SW480 (cell line): ENCODE results near the gene ZDHHC22.
A peak's percentile ranks its signal among the peaks of the same experiment; 100 is the strongest.

Experiments
- DNase-seq: peaks from one replicate; pipeline ENCODE4 v3.0.0-alpha.2; 2016; ENCODE audit warnings: low spot score

Gene ZDHHC22

DNA sequence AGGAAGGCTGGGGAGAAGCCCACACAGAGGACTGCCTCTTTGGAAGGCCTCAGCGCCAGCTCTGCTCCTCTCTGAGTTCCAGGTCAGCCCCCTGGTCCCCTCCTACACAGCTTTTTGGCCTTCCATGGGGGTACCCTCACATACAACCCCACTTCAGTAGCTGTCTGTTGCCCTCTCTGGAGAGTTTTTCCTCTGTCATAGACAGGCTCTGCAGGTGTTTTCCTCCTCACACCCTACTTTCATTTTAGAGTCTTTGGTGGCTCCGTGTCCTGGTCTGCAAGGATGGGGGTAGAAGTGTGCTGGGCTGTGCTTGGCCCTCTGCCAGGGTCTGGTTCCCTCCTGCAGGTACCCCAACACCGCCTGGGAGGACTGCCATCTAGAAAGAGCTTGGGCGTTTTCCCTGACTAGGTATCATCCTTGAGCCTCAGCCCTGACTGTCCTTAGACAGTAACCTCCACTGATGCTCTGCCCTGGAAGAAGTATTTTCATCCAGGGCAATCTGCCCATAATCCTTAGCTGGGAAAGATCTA lies 15.1 kb downstream of the ZDHHC22 start:
- no peak for DNase-seq

DNA sequence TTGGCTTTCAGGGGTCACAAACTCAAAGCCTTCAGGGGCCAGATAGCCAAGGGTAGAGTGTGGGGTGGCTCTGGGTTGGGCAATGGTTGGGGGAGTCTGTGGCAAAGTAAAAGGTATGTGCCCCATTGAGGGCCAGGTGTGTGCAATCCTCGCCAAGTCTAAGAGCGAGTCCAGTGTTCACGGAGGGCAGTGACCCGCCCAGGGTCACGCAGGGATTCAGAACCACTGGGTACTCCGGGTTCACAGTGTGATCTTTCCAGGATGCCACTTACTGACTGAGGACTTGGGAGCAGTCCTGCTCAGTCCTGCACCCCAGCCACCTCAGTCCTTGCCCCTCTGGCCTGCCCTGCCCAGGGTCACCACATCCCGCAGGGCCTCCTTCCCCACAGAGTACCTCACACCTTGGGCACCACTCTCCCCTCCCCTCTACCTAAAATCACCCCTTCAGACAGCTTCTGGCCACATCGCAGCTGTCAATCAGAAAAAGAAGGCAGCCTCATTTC lies 15.7 kb downstream of the ZDHHC22 start:
- DNase-seq: no peak

DNA sequence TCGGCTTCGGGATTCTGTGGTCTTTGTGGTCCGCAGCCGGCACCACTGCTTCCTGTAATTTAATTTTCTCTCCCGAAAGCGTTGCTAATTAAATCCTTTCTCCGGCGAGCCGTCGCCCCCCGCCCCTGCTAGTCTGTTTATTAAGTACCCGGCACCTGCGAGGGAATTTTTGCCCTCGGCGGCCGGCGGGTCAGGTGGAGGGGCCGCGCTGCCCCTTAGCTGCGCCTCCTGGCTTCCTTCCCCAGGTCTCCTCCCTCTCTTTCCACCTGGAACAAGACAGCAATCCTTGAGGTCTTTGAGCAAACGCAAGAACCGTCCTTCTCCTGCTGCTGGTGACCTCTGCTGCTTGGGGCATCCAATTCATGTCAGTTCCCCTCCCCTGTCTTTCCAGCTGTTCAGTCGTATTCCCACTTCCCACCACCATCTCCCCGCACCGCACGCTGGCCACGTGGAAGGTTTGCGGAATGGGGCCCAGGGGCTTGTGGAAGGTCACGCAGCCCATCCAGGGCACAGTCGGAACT lies 16.2 kb downstream of the ZDHHC22 start:
- no peak for DNase-seq

DNA sequence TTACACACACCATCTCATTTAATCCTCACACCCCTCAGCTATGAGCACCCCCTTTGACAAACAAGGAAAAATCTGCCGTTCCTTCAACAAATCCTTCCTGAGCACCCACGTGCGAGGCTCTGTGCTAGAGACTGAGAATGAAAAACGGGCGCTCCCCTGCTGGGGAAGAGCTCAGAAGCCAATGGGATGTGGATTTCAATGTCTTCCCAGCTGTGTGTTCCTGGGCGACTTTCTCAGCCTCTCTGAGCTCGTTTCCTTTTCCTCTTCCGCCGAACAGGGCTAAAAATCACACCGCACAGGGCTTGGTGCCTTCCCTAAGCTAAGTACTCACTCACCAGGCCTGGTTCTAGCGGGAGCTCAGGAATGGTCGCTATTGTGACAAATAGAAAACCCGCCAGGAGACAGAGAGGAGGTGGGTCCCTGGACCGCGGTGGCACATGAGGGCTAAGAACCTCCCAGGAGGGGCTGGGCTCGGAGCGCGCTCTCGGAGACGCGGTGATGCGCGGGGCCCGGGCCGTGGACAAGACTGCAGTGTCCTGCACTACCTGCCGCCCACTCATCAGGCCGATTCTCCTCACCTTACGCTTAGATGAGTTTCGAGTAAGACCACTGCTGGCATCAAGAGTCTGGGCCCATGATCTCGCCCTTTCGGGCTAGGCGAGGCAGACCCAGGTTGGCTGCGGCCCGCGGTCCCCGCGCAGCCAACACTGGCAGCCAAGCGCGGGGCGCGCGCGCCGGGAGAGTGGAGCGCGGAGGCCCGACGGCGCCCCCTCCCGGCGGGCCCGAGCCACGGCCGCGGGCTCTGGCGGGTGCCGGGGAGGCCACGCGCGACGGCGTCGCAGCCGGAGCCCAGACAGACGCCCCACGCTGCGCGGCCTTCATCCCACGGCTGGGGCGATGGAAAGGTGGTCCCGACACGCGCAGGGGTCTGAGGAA lies 17.0 kb downstream of the ZDHHC22 start:
- DNase-seq: no peak

DNA sequence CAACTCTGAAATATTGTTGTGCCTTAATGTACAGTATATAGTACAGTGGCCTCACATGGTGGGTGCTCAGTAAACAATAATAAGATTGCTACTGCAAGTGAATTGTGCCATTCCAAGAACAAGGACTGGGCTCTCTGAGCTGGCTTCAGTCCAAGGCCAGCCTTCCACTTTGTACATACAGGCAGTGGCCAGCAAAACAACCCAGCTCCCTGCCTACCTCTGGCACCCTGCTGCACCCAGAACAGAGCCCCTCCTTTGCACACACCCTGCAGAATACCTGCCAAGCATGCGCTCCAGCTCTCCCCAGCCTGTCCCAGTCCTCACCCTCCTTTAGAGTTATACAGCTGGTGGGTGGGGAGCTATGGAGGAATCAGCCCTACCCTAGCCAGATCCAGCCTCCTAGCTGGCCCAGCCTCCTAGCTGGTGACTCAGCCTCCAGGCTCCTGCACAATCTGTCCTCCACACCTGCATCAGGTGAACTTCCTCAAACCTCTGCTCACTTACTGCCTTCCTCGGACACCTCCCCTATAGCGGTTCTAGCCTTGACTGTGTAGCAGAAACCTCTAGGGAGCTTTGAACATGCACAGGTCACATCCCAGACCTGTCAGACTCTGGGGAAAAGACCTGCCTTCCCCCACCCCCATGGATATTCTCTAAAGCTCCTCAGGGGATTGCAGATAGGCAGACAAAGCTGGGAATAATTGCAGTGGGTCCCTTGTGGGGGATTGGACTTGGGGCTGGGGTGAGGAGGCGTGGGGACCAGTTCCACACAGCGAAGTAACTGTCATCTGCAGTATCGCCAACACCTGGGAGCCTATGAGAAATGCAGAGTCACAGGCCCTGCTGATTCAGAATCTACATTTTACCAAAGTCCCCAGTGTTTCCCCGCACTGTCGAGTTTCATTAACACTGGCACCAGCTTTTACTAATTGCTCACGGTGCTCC lies 17.9 kb downstream of the ZDHHC22 start:
- DNase-seq: peak; percentile 94

DNA sequence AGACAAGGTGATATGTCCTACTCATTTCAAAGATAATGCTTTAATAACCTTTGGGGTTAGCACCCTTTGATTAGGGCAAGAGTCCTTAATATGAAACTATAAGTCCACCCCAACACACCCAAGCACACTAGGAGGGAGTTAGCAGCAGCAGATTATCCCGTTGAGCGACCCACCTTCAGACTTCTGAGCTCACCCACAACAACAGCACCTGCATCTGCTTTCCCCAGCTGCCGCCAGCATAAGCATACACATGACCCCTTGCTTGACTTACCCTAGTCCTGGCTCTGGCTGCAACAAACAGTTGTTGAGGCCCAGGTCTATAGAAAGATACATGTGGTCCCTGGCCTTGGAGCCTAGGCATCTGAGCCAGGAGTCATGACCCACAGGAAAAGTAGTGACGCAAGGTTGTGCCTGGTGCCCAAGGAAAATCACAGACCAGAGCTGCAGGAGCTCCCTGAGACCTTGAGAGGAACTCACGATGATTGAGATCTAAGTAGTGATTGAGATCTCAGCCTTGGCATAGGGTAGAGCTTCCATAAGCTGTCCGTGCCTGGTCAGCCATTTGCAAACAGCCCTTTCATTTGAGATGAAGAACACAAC lies 19.0 kb downstream of the ZDHHC22 start:
- no peak for DNase-seq

DNA sequence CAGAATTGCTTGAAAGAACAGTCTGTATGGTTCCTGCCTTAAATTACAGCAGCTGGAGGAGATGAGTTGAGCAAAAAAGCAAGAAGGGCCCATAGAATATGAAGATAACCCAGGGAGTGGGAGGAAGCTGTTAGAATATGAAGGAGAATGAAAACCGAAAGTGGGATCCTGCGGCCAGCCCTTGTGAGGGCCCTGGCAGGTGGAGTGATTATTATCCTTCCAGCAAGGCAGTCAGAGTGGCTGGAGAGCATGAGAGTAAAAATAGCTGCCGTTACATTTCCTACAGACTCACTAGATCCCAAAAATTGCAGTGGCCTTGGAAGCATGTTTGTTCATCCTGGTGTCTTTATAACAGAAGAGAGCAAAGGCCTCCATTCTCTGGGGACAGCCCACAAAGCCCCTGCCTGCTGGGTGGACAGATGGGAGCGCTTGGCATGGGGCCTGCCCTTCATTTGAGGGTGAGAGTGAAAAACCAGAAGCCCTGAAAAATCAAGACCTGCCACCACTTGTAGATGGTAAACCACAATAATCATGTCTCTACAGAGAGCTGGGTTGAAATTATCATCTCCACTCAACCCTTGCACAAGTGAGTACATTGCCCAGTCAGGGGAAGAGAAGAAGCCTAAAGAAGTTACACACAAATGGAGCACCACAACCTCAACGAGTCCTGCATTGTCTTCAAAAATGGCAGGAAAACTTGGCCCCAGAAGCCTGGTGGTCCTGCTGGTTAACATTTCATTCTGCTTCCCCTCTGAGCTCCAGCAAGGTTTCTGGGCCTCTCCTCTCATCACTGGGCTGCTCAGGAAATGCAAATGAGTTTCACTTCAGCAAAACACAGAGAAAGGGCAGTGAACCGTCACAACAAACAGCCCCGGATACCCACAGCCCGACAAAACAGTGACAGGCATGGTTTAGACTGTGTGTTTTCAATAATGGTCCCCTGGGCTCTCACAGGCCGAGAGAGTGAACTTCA lies 20.5 kb downstream of the ZDHHC22 start:
- DNase-seq: no peak

DNA sequence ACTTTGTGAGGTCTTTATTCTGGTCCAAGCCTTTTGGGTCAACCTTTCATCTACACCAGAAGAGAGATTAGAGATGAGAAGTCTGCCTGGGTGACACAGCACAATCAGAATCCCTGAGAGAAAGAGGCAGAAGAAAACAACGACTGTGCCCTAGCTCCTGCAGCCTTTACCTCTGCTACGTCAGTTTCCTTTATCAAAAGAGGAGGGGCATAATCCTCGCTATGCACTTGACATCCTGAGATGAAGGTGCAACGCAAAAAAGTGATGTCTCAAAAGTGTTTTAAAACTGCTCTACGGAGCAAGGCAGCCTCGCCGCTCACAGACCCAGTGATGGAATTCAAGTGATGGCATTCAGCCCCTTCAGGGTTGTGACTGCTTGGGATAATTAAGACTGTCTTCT lies 21.7 kb downstream of the ZDHHC22 start:
- DNase-seq: no peak

DNA sequence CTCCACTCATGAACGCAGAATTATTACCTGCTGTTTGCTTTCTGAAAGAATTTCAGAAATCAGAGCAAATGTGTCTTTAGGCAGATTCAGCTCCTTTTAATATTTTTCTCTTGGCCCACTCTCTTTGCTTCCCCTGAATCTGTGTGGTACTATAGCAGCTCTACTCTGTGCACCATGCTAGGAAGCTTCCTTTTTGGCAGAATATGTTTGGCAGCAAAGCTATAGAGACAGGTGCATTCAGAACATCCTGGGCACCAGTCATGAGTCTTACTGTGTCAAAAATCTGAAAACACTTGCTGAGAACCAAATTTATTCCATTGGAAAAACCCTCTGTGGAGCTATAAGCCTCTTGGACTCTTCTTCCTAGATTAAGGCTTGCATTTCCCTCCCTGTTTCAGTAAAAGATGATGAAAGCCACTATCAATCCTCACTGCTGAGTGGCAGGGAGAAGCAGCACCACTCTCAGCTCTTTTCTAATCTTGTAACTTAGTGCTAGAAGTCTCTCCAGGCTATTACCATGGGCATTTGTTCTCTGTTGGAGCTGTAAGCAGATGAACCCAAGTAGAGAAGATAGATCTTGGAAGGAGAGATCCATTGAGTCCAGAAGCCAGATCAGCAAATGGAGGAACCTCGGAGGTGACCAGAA lies 25.3 kb downstream of the ZDHHC22 start:
- DNase-seq: no peak

DNA sequence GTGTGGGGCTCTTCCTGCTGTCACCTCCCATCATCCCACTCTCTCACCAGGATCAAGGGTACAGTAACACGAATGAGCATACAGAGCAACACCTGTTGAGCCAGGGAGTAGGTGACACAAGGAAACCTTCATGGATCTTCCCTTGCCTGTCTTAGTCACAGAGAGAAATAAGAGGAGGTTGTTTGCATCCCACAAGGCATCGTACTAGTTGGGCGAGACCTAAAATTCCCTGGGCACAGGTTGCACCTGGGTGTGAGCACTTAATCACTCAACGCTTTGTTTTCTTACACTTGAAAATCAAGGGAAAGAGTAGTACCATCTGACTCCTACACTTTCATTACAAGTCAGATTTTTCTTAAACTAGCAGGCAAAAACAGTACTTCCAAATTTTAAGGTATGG lies 27.0 kb downstream of the ZDHHC22 start:
- DNase-seq: no peak

DNA sequence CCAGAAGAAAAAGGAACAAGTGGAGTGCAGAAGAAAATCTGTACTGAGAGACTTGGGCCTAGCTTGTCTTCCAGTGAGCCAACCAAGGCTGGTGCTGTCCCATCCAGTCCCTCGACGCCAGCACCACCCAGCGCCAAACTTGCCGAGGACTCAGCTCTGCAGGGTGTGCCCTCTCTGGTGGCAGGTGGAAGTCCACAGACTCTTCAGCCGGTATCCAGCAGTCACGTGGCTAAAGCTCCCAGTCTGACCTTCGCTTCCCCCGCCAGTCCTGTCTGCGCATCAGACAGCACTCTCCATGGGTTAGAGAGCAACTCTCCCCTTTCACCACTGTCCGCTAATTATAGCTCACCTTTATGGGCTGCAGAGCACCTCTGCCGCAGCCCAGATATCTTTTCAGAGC lies 27.9 kb downstream of the ZDHHC22 start:
- DNase-seq: no peak

DNA sequence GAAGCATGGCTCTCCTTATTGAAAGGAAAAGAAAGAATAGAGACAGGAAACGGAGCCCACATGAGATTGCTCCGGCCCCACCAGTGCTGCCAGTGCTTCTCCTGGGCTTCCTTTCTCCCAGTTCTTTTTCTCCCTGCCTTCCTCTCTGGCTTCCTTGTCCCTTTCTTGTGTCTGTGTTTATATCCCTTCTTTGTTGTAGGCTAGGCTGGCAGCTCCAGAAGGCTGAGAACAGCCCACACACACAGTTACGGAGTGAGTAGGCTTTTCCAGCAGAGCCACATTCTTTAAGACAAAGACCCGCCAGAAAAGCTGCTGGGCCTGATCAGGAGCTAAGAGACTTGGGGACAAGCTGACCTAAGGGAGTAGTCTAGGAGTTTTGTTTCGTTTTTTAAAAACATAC lies 30.6 kb downstream of the ZDHHC22 start:
- DNase-seq: no peak

DNA sequence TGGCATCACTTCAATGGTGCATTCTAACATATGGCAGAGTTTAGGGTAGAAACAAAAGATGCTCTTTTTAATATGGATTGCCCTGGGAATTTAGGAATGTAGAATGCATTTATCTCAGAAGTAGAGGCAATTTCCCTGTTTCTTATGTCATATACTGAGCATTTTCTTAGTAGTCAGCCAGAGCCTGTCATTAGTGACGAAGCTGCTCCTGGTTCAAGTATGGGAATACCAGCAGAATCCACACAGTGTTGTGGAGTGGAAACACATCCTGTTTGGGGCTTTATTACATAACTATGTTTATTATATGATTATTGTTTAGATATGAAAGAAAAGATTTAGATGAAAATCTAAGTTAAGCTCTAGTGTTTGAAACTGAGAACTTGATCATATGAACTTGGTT lies 31.3 kb downstream of the ZDHHC22 start:
- DNase-seq: no peak

DNA sequence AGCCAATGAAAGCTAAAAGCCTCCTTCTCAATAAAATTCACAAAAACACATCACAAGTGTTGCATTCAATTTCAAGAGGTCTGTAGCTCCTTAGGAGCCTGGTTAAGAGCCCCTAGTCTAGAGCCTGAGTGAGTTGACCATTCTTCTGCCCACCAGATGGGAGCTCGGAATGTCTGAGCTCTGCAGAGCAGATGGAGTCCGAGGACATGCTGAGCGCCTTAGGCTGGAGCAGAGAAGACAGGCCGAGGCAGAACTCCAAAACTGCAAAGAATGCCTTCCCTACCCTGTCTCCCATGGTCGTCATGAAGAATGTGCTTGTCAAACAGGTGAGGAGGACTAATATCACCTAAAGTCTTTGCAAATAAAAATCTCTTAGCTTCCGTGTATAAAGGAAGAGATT lies 31.9 kb downstream of the ZDHHC22 start:
- DNase-seq: no peak

DNA sequence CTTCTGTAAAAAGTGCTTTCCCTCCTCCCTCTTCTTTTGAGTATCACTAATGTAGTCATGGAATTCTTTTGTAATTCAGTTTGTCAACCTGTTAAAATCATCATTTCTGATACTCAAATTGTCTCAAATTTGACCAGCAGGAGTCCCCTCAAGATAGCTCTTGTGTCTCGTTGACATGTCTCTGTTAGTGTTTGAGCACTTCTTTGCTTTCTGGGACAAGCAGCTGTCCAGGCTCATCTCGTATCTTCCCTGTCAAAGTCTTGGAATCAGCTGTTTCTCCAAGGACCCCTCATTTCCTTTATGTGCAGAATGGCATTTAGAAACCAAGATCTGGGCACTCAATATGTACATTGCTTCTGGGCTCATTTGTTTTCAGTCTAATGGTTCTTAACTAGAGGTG lies 32.8 kb downstream of the ZDHHC22 start:
- DNase-seq: no peak

DNA sequence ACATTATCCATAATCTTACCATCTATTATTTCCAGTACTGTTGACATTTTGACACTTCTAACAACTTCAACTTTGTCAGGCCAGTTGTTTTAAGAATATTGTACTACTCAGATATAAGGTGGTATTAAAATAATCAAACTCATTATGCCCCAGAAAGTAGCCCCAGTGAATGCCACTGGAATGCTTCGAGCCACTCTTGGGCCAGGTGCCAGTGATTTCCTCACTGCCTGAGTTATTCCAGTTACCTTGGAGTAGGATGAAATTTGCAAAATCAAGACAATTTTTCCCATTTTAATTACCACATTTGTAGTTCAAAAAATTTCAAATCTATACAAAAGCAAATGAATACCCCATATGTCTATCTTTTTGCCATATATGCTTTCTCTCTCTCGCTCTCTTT lies 34.4 kb downstream of the ZDHHC22 start:
- no peak for DNase-seq

DNA sequence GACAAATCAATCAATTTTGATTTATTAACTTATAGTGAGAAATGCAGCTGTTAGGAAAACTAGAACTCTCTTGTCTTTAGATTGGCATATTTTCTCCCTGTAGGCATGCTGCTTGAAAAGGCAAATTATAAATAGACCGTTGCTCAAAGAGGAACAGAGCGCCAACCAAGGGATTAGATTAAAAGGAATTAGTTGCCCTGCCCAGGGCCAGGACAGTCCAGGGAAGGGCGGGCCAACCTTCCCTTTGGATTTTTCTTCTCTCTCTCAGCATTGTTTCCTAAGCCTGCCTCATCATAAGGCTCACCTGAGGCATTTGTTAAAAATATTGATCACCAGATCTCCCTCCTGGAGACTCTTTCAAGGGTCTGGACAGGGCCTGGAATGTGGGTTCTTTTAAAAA lies 34.9 kb downstream of the ZDHHC22 start:
- no peak for DNase-seq

DNA sequence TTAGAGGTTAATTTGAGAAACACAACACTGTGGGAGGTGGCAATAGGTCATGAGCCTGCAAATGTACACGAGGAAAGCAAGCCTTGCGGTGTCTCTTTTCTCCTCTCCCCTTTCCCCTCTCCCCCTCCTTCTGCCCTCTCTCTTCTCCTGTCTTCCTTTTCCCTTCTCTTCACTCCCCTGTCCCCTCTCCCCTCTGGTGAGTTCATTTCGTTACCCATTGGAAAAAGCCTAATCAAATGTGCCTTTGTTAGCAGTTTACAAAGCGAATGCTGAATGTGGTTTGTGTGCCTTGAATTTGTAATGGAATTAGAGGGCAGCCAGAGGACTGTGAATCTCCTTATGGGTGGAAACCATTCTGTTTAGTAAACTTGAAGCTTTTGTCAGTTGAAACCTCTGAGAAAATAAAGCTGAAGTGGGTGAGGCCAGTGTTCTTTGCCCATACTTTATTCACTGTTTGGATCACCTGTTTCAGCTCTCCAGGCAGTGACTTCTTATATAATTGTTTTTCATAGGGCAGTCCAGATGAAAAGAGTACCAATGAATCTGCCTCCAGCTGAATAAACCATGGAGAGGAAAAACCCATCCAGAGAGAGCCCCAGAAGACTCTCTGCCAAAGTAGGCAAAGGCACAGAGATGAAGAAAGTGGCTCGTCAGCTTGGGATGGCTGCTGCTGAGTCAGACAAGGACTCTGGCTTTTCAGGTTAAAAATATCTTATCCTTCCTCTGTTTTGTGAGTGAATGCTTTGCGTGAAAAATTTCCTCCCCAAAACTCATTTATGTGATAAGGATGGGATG lies 36.2 kb downstream of the ZDHHC22 start:
- DNase-seq: no peak

DNA sequence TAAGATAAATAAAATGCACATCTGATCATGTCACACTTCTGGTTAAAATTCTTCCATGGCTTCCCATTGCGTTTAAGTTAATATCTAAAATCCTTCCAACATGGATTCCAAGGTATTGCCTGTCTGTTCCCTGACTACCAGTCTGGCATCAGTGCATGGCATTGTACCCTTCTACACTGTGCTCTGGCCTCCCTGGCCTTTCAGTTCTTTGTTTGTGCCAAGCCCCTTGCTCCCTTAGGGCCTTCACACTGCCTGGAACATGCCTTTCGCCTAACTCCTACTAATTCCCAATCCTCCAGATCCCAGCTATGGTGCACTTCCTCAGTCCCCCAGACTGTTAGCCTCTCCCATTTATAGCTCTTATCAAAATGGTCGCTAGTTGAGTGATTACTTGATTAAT lies 37.2 kb downstream of the ZDHHC22 start:
- DNase-seq: no peak
